Astrocyte of the cerebellum (primary cell): ENCODE data around the gene AQP12B.
"Not testable (repeated sequence)": the region's sequence is repeated elsewhere in the genome, so short reads cannot be mapped to it uniquely, and the experiment has no call there.

Experiments used
- DNase-seq: peaks from one replicate; pipeline ENCODE4 v3.0.0-alpha.2; 2011; ENCODE audit warnings: low read depth
- H3K4me3 ChIP-seq: 2 replicates; pipeline ENCODE4 v1.5.1; 2011; ENCODE audit warnings: mild to moderate bottlenecking, low read depth, low read length, moderate library complexity
- in situ Hi-C: cut with HindIII; loops from 2 replicates; pipeline ENCODE4 v1.10.0; 2017; ENCODE audit warnings: low sequenced_read_pairs
- TF ChIP-seq, protein P1 (sequence below): IDR thresholded peaks from 2 replicates; pipeline ENCODE4 v1.5.1; 2012; ENCODE audit warnings: low read length, low read depth, moderate library complexity, mild to moderate bottlenecking; ENCODE audit errors: missing control alignments

The AQP12B gene

DNA sequence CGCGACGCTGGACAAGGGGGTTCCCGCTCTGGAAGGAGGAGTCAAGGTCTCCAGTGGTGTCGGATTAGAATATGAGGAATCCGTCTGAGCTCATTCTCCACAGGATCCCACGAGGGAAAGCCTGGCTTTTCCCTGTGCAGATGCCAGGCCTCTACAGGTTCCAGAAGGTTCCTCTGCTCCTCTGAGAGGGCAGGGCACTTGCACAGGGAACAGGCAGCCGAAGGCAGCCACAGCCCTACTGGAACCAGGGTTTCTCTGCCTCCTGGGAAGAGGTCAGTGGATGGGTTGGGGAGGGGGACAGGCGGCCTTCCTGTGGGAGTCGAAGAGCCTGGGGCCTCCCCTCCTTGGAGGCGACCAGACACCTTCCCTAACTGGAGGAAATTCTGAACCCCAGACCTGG is 7.3 kb upstream of the AQP12B start:
- in situ Hi-C loops, result no loop called here

DNA sequence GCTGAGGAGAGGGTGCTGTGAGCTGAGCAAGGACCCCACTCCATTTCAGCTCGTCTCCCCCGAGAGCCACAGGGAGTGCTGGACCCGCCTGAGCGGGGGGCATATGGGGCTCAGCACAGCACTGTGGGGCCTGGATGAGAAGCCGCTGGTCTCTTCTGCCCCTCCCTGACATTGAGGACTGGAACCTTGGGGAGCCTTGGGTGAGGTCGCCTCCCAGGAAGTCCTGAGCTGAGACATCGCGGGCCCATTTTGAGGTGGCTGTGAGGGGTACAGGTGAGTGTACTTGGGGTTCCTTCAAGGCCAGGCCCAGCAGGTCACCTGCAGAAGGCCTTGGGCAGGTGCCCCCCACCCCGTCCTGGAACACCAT is 5.9 kb upstream of the AQP12B start:
- DNase-seq, result no peak
- in situ Hi-C loops, result no loop called here
- H3K4me3 ChIP-seq, result no peak overlapping the region
- TF ChIP-seq, protein P1, sequence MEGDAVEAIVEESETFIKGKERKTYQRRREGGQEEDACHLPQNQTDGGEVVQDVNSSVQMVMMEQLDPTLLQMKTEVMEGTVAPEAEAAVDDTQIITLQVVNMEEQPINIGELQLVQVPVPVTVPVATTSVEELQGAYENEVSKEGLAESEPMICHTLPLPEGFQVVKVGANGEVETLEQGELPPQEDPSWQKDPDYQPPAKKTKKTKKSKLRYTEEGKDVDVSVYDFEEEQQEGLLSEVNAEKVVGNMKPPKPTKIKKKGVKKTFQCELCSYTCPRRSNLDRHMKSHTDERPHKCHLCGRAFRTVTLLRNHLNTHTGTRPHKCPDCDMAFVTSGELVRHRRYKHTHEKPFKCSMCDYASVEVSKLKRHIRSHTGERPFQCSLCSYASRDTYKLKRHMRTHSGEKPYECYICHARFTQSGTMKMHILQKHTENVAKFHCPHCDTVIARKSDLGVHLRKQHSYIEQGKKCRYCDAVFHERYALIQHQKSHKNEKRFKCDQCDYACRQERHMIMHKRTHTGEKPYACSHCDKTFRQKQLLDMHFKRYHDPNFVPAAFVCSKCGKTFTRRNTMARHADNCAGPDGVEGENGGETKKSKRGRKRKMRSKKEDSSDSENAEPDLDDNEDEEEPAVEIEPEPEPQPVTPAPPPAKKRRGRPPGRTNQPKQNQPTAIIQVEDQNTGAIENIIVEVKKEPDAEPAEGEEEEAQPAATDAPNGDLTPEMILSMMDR, result no peak

More for the DNA sequence above, 7.3 kb upstream of the AQP12B start:
- no peak overlapping the region for H3K4me3 ChIP-seq
- TF ChIP-seq, protein P1, result no peak
- no peak for DNase-seq

DNA sequence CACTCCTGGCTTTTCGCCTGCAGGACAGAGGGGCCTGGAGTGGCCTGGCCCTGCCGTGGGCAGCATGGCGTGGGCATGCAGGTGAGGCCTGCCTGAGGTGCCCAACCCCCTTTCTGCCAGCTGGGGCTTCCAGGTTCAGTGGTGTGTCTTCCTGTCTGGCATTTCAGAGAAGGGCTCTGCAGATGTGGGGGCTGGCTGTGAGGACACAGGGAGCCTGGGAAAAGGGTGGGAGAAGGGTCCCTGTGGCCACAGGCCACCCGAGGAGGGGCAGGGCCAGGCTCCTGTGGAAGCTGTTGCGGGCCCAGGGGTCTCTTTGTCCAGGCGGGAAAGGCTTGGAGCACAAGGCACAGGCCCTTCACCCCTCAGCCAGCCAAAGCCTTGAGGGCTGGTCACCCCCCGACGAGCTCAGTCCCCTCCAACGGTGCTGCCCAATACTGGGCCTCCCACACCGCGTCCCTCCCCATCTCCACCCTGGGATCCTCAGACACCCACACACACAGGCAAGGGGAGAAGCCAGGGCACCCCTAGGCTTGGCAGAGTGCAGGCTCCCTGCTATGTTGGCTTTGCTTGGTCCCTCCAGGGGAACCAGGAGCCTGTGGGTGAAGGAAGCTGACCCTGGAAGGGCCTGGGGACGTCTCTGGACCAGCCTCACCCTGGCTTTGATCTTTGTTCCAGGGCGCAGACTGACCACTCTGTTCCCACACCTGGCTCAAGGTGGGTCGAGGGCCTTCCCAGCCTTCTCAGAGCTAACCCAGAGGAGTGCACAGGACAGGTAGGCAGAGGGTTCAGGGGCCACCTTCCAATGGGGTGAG is 5.3 kb upstream of the AQP12B start:
- DNase-seq, result no peak
- in situ Hi-C loops, result no loop called here
- H3K4me3 ChIP-seq, result no peak overlapping the region
- TF ChIP-seq, protein P1, result no peak

DNA sequence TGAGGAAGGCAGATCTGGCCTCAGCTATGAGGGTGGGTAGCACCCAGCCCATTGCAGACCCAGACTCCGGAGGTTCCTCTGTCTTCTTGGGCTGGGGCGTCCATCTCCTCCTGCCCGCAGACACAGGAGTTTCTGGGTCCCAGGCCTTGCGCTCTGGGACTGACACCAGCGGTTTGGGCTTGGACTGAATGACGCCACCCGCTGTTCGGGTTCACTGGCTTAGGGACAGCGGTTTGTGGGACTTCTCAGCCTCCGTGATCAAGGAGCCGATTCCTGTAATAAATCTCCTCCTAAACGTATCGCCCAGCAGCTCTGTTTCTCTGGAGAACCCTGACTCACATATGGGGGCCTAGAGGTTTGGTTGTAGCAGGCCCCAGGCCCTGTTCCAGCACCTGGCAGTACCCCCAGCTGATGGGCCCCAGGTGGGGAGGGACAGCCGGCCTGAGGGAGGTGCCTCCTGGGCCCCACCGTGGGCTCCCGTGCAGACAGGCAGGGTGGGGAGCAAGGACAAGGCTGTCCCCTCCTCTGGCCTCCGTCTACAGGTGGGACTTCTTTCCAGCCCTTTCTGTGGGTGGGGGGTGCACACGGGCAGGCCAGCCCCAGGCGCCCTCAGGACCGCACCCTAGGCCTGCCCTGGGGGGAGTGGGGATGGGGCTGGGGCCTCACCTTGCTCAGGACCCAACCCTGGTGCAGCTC is 4.5 kb upstream of the AQP12B start:
- H3K4me3 ChIP-seq, result no peak overlapping the region
- in situ Hi-C loops, result no loop called here
- DNase-seq, result no peak
- TF ChIP-seq, protein P1, result no peak

DNA sequence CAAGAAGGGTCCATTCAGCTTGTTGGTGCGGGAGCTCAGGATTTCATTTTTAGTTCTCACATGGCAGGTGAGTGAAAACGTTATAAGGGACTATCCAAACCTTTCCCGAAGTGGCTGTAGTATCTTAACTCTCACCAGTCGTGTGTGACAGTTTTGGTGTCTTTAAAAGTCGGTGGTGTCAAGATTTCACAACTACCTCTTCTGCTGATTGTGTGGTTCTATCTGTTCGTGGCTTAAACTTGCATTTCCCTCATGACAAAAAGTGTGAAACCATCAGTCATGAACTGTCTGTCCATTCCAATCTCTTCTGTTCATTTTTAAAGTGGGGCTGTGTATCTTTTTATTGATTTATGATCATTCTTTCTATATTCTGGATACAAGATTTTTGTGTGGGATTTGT is 3.8 kb upstream of the AQP12B start:
- H3K4me3 ChIP-seq, result no peak overlapping the region
- in situ Hi-C loops, result no loop called here
- DNase-seq, result no peak
- TF ChIP-seq, protein P1, result no peak

DNA sequence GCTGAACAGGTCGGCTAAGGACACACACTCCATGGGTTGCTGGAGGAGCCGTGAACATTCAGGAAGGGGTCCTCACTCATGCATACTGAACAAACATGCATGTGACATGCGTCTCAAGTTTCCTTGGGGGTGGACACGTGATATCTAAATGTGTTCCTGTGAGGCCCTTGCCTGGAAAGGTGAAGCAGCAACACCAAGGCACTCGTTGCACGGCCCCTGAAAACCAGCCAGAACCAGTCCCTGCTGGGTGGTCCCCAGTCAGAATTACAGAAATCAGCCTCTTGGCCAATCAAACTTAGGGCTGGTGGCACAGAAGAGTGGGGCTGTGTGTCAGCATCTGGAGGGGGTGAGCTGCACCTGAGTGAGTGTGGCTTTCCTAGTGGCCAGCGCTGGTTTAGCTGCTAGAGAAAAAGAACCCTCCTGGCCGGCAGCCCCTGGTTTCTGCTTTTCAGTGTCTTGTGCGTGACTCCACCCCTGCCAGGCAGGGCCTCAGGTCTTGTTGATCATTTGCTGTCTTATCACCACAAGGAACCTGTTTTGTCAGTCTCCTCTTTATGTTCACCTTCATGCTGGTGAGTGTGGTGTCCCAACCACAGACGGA is 3.2 kb upstream of the AQP12B start:
- in situ Hi-C loops, result no loop called here
- no peak for DNase-seq
- no peak overlapping the region for H3K4me3 ChIP-seq
- TF ChIP-seq, protein P1, result no peak

DNA sequence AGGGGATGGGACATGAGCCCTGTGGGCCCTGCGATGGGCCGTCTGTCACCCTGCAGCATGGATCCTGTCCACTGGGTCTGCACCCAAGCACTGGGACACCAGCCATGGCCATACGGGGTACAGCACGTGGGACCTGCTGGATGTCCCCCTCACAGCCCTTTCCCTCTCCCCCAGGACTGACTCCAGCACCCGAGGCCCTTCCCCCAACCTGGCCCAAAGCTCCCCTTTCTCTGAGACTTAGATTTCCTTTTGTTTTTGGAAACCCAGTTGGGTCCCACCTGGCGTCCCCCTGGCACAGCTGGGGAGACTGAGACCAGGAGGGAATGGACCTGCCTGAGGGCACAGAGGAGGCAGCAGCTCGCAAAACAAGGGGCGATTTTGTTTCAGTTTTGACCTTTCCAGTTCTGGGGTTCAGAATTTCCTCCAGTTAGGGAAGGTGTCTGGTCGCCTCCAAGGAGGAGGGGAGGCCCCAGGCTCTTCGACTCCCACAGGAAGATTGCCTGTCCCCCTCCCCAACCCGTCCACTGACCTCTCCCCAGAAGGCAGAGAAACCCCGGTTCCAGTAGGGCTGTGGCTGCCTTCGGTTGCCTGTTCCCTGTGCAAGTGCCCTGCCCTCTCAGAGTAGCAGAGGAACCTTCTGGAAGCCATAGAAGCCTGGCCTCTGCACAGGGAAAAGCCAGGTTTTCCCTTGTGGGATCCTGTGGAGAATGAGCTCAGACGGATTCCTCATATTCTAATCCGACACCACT is 1.5 kb upstream of the AQP12B start:
- H3K4me3 ChIP-seq, DNase-seq, in situ Hi-C loops: not testable (repeated sequence)

DNA sequence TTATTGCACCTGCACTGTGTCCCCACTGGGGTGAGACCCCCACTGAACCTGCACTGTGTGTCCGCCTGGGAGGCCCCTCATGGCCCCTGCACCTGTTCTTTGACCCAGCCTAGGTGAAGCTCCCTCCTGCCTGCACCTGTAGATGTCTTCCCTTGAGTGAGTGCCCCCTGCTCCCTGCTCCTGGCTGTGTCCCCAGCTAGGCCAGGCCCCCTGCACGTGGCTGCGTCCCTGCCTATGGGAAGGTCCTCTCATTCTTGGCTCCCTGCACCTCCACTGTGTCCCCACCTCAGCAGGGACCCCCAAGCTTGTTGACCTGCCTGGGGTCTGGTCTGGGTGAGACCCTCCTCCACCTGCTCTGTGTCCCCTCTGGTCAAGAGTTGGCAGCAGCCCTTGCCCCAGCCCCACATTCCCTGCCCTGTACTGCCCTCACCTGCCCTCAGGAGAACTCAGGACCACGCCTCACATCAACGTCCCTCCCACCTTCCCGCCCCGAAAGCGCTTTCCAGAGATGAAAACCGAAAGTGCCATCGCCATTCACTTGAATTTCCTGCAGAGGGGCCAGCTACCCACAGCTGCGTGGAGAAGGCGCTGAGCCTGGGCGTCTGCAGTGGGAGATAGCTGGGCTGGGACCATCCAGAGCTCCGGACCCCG is 769 bp upstream of the AQP12B start:
- H3K4me3 ChIP-seq, in situ Hi-C loops, DNase-seq: not testable (repeated sequence)

DNA sequence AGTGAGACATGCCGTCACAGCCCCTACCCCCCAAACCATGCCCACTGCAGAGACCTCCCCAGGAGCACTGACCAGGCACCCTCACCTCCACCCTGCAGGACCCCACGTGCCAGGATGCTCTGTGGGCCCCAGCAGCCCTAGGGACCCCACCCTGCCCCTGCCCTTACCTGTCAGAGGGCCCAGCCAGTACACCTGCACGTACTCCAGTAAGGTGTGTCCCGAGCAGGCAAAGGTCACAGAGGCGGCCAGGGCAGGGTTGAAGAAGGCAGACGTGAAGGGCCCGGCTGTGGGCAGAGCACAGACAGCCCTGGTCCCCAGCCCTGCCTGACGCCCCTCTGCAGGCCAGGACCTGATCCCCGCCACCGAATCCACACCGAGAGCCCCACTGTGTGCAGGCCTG is 2.5 kb downstream of the AQP12B start:
- in situ Hi-C loops, H3K4me3 ChIP-seq, DNase-seq: not testable (repeated sequence)
